ENCODE results near the gene KNDC1. TPM values are rescaled to one million over a fixed set of nuclear protein-coding genes. Genes with fewer than 3 reads are reported as not detected.

The KNDC1 gene
- total and polyA plus RNA-seq, 10 of the 15 experiments (the other 5 are each of a cell fraction or from before 2014, with no cell fraction given), result 0.03 to 0.11 (median 0.05) TPM; not detected in 7

GRCh38 chr10:133247681-133248333, 87.8 kb downstream of the KNDC1 start (continued):
- no peak for TF ChIP-seq CREM (IDR thresholded peaks at IDR 0.05; ENCODE audit: low read depth)

GRCh38 chr10:133248334-133248715, 88.3 kb downstream of the KNDC1 start:
- intact Hi-C loops (cut with micrococcal nuclease; ENCODE audit: unreplicated experiment) (no loop called here), in situ Hi-C loops (cut with MboI) (no loop called here)
- Histone ChIP-seq H3K36me3 (ENCODE audit: control insufficient read depth in 2 of 2, insufficient read depth in 2 of 2, low read length in 1 of 2) (no peaks in the 10 kb centered on the region), H3K4me1 (ENCODE audit: control insufficient read depth, insufficient read depth, low read length) (no peaks in the 10 kb centered on the region), H3K9me3 (replicated peaks; ENCODE audit: control insufficient read depth, insufficient read depth, low read length) (no peaks in the 10 kb centered on the region), H3K4me3 (no peak overlapping the region), H3K9ac (ENCODE audit: control insufficient read depth, insufficient read depth, low read length) (no peak overlapping the region), H3K27ac (ENCODE audit: control insufficient read depth, insufficient read depth) (no peak overlapping the region), H3K4me2 (ENCODE audit: control insufficient read depth, insufficient read depth) (no peak overlapping the region), H3K79me2 (ENCODE audit: control insufficient read depth, insufficient read depth, low read length) (no peaks in the 10 kb centered on the region), H2AFZ (ENCODE audit: control insufficient read depth, low read depth, low read length) (no peak overlapping the region), H3K27me3 (replicated peaks in 1 of 2; ENCODE audit: control insufficient read depth in 2 of 2, insufficient read depth in 2 of 2, low read length in 1 of 2) (no peaks in the 10 kb centered on the region), H4K20me1 (ENCODE audit: control insufficient read depth, insufficient read depth) (no peaks in the 10 kb centered on the region; the same call in 1 of the 2 replicates)
- no peak for ATAC-seq
- no peak for FAIRE-seq
- SMC1A ChIA-PET (ENCODE audit: uncharacterized antibody, unreplicated experiment), result no interaction called here
- no peak for DNase-seq (ENCODE audit: low read depth, low spot score)
- CTCF ChIA-PET, result no interaction called here
- WGBS (ENCODE audit: insufficient coverage, insufficient replicate concordance, low lambda C conversion rate, missing lambda C conversion rate), result 52% methylated on average over 12 of the region's 12 CpGs
- RAD21 ChIA-PET (ENCODE audit: unreplicated experiment), result no interaction called here
- POLR2A ChIA-PET, result no interaction called here
- no TSS peak for BruUV-seq (replicated peaks)
- no peak for TF ChIP-seq YY1 (IDR thresholded peaks at IDR 0.05; ENCODE audit: low read depth, low read length)
- no peak for TF ChIP-seq RAD21 (IDR thresholded peaks at IDR 0.05; ENCODE audit: insufficient read depth, low read depth, low read length)
- TF ChIP-seq E2F4 (IDR thresholded peaks at IDR 0.05; ENCODE audit: low read depth, low read length), result no peak
- TF ChIP-seq BCL3 (IDR thresholded peaks at IDR 0.05; ENCODE audit: borderline replicate concordance, insufficient read depth, low read depth, low read length, poor library complexity, severe bottlenecking), result no peak
- no peak for TF ChIP-seq CBFB (IDR thresholded peaks at IDR 0.05; ENCODE audit: low read depth)
- TF ChIP-seq ZNF384 (IDR thresholded peaks at IDR 0.05; ENCODE audit: borderline replicate concordance, low read depth, low read length), result no peak
- no peak for TF ChIP-seq ZNF687 (IDR thresholded peaks at IDR 0.05)
- no peak for TF ChIP-seq EGR1 (IDR thresholded peaks at IDR 0.05; ENCODE audit: borderline replicate concordance in 1 of 2, low read depth in 2 of 2, low read length in 2 of 2)
- TF ChIP-seq STAT1 (conservative IDR thresholded peaks at IDR 0.05), result no peak
- TF ChIP-seq POLR2AphosphoS2 (IDR thresholded peaks at IDR 0.05; ENCODE audit: low read depth, low read length), result no peak
- no peak for TF ChIP-seq TCF12 (IDR thresholded peaks at IDR 0.05; ENCODE audit: low read depth, low read length)
- TF ChIP-seq TAF1 (IDR thresholded peaks at IDR 0.05; ENCODE audit: borderline replicate concordance, low read depth, low read length), result no peak
- no peak for TF ChIP-seq NRF1 (conservative IDR thresholded peaks at IDR 0.05; ENCODE audit: low read depth, low read length)
- TF ChIP-seq PAX5 (IDR thresholded peaks at IDR 0.05; ENCODE audit: borderline replicate concordance, low read depth, low read length), result no peak
